H9 (cell line): ENCODE measurements around the gene RAPGEF3. TPM values are rescaled to one million over a fixed set of nuclear protein-coding genes. Genes with fewer than 3 reads are reported as not detected.

Experiments
- DNase-seq: peaks from one replicate; pipeline ENCODE4 v3.0.0-alpha.2; 2017
- H2AFZ ChIP-seq: one replicate; pipeline ENCODE4 v1.6.1; 2013; ENCODE audit warnings: mild to moderate bottlenecking, low read length, control low read depth, moderate library complexity
- H2AK5ac ChIP-seq: 2 replicates; pipeline ENCODE4 v1.6.1; 2013; ENCODE audit warnings: low read length, control low read depth, mixed read lengths; ENCODE audit not compliant: insufficient read length
- H2BK120ac ChIP-seq: one replicate; pipeline ENCODE4 v1.6.1; 2013; ENCODE audit warnings: low read depth, mild to moderate bottlenecking, low read length, control low read depth, inconsistent platforms; ENCODE audit not compliant: poor library complexity, severe bottlenecking
- H2BK12ac ChIP-seq: 2 replicates; pipeline ENCODE4 v1.6.1; 2013; ENCODE audit warnings: low read length, control low read depth, mixed read lengths, low read depth; ENCODE audit not compliant: insufficient read length
- H2BK15ac ChIP-seq: 2 replicates; pipeline ENCODE4 v1.6.1; 2013; ENCODE audit warnings: low read depth, low read length, control low read depth
- H2BK20ac ChIP-seq: one replicate; pipeline ENCODE4 v1.6.1; 2013; ENCODE audit warnings: low read depth, mild to moderate bottlenecking, low read length, control low read depth, inconsistent platforms; ENCODE audit not compliant: poor library complexity, severe bottlenecking
- H2BK5ac ChIP-seq: 2 replicates; pipeline ENCODE4 v1.6.1; 2013; ENCODE audit warnings: low read length, control low read depth, mixed read lengths; ENCODE audit not compliant: insufficient read length
- H3K14ac ChIP-seq: 2 replicates; pipeline ENCODE4 v1.6.1; 2013; ENCODE audit warnings: low read length, control low read depth; ENCODE audit not compliant: insufficient read depth
- H3K18ac ChIP-seq: 2 replicates; pipeline ENCODE4 v1.6.1; 2013; ENCODE audit warnings: low read depth, mild to moderate bottlenecking, mixed read lengths, low read length, control low read depth; ENCODE audit not compliant: insufficient read length
- H3K23ac ChIP-seq: 2 replicates; pipeline ENCODE4 v1.6.1; 2013; ENCODE audit warnings: low read length, control low read depth, mixed read lengths, low read depth; ENCODE audit not compliant: insufficient read length
- H3K23me2 ChIP-seq: 2 replicates; pipeline ENCODE4 v1.6.1; 2013; ENCODE audit warnings: low read depth, mild to moderate bottlenecking, mixed read lengths, low read length, control low read depth; ENCODE audit not compliant: insufficient read length, poor library complexity, severe bottlenecking
- H3K27ac ChIP-seq: 2 replicates; pipeline ENCODE4 v1.5.1; 2013; ENCODE audit warnings: low read length, control low read depth, mixed read lengths, low read depth; ENCODE audit not compliant: insufficient read length
- H3K27me3 ChIP-seq: 2 replicates; pipeline ENCODE4 v1.6.1; 2013; ENCODE audit warnings: low read length, control low read depth, inconsistent platforms; ENCODE audit not compliant: insufficient read depth
- H3K4ac ChIP-seq: 2 replicates; pipeline ENCODE4 v1.6.1; 2013; ENCODE audit warnings: low read depth, mild to moderate bottlenecking, control low read depth, inconsistent platforms, low read length, moderate library complexity
- H3K4me1 ChIP-seq: 2 replicates; pipeline ENCODE4 v1.6.1; 2013; ENCODE audit warnings: low read length, control low read depth, inconsistent platforms; ENCODE audit not compliant: insufficient read depth
- H3K4me2 ChIP-seq: 2 replicates; pipeline ENCODE4 v1.6.1; 2013; ENCODE audit warnings: low read length, control low read depth, mixed read lengths; ENCODE audit not compliant: insufficient read length, insufficient read depth
- H3K56ac ChIP-seq: 2 replicates; pipeline ENCODE4 v1.6.1; 2013; ENCODE audit warnings: low read depth, mild to moderate bottlenecking, mixed read lengths, low read length, control low read depth; ENCODE audit not compliant: insufficient read length
- H3K79me1 ChIP-seq: 2 replicates; pipeline ENCODE4 v1.6.1; 2013; ENCODE audit warnings: low read depth, mild to moderate bottlenecking, moderate library complexity, low read length, control low read depth, inconsistent platforms; ENCODE audit not compliant: insufficient read depth, poor library complexity, severe bottlenecking
- H3K79me2 ChIP-seq: 2 replicates; pipeline ENCODE4 v1.6.1; 2013; ENCODE audit warnings: low read length, control low read depth, inconsistent platforms; ENCODE audit not compliant: insufficient read depth
- H3K9ac ChIP-seq: 2 replicates; pipeline ENCODE4 v1.6.1; 2013; ENCODE audit warnings: low read length, control low read depth, mixed read lengths; ENCODE audit not compliant: insufficient read length; ENCODE audit errors: extremely low read depth
- H3K9me3 ChIP-seq: one replicate; pipeline ENCODE4 v1.6.1; 2013; ENCODE audit warnings: low read depth, low read length, inconsistent platforms; ENCODE audit not compliant: control insufficient read depth
- H3T11ph ChIP-seq: one replicate; pipeline ENCODE4 v1.6.1; 2013; ENCODE audit warnings: mild to moderate bottlenecking, low read length, control low read depth, inconsistent platforms
- H4K20me1 ChIP-seq: one replicate; pipeline ENCODE4 v1.6.1; 2013; ENCODE audit not compliant: control insufficient read depth, insufficient read length, insufficient read depth
- H4K5ac ChIP-seq: 2 replicates; pipeline ENCODE4 v1.6.1; 2013; ENCODE audit warnings: low read depth, mild to moderate bottlenecking, mixed read lengths, low read length, control low read depth; ENCODE audit not compliant: insufficient read length
- H4K8ac ChIP-seq: replicated peaks from 2 replicates; pipeline ENCODE4 v1.6.1; 2013; ENCODE audit warnings: low read length, control low read depth, mixed read lengths, low read depth; ENCODE audit not compliant: insufficient read length
- H4K91ac ChIP-seq: 2 replicates; pipeline ENCODE4 v1.6.1; 2013; ENCODE audit warnings: low read depth, mild to moderate bottlenecking, moderate library complexity, mixed read lengths, low read length, control low read depth; ENCODE audit not compliant: insufficient read length
- H3K27ac Mint-ChIP-seq, 3 experiments: 2 replicates in 2 of 3; 3 replicates in 1 of 3; pipeline ENCODE4 v1.8.0; 2020 to 2021; ENCODE audit warnings: mixed read lengths in 3 of 3, mild to moderate bottlenecking in 1 of 3, moderate library complexity in 1 of 3
- H3K27me3 Mint-ChIP-seq: 2 replicates; pipeline ENCODE4 v1.8.0; 2021; ENCODE audit warnings: low read depth, mild to moderate bottlenecking, moderate library complexity, mixed read lengths
- H3K36me3 Mint-ChIP-seq, 3 experiments: 2 replicates in 2 of 3; 3 replicates in 1 of 3; pipeline ENCODE4 v1.8.0; 2020 to 2021; ENCODE audit warnings: low read depth in 3 of 3, mixed read lengths in 3 of 3; ENCODE audit not compliant: insufficient read depth in 1 of 3
- H3K4me1 Mint-ChIP-seq, 2 experiments: 2 replicates each; pipeline ENCODE4 v1.8.0; 2020; ENCODE audit warnings: mixed read lengths in 2 of 2
- H3K4me3 Mint-ChIP-seq, 2 experiments: 2 replicates in 1 of 2; 3 replicates in 1 of 2; pipeline ENCODE4 v1.8.0; 2020 to 2021; ENCODE audit warnings: mild to moderate bottlenecking in 2 of 2, mixed read lengths in 2 of 2, moderate library complexity in 1 of 2
- H3K9me3 Mint-ChIP-seq, 2 experiments: 2 replicates in 1 of 2; 3 replicates in 1 of 2; pipeline ENCODE4 v1.8.0; 2020; ENCODE audit warnings: mild to moderate bottlenecking in 2 of 2, mixed read lengths in 2 of 2, moderate library complexity in 1 of 2
- WGBS: extraction: QIAGEN DNeasy Blood & Tissue Kit; methylation state at CpG from one replicate; pipeline ENCODE4 v1.1.7; 2013; ENCODE audit warnings: missing lambda C conversion rate, low lambda C conversion rate, mixed read lengths; ENCODE audit not compliant: insufficient read length; ENCODE audit errors: extremely low coverage; 5-methylcytosine and 5-hydroxymethylcytosine counted together
- total RNA-seq: library from RNA; stranded (reverse); gene quantifications from 2 replicates; pipeline ENCODE4 v1.2.1, GENCODE V29; 2021
- TF ChIP-seq, protein P1 (sequence below): fragments of 200-600 bp; sonication (generic); conservative IDR thresholded peaks from 3 replicates; pipeline ENCODE4 v1.8.0; 2021; ENCODE audit warnings: antibody characterized with exemption, mild to moderate bottlenecking

Gene RAPGEF3
- total RNA-seq, 1 experiment from 2014 or later, result 7.4 TPM

DNA sequence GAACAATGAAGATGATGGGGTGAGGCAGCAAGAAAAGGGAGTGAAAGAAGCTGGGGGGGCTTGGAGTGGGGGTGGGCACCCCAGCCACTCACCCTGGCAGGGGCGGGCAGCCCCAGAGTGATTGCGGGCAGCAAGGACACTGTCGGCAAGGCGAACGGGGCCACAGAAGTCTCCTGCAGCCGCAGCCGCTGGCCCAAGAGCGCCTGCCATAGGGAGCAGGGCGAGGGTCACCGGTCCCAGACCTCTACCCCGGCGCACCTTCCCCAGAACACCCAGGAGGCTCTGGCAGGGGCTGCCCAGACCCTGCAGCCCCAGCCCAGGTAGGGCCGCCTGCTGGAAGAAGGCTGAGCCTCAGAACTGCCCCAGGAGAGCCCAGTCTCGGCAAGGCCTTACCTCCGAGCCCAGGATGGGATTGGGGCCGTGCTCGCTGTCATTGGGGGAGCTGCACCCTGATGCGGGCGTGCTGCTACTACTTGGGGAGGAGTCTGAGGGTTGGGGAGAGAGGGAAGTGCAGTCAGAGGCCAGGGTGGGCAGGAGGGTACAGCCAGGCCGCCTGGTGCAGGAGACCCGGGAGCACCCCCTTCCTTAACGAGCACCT, 37.2 kb upstream of the RAPGEF3 start:
- Histone ChIP-seq H2BK120ac (no peak overlapping the region), H3K23ac (no peak overlapping the region), H2AFZ (no peak overlapping the region), H2BK5ac (no peak overlapping the region), H3K27me3 (no peaks in the 10 kb centered on the region), H2BK20ac (no peak overlapping the region), H3K23me2 (no peaks in the 10 kb centered on the region), H3T11ph (no peak overlapping the region), H4K5ac (no peak overlapping the region), H3K4me2 (no peak overlapping the region), H3K4ac (no peak overlapping the region), H3K14ac (no peak overlapping the region), H3K4me1 (no peaks in the 10 kb centered on the region; the same call in 1 of the 2 replicates), H3K9me3 (no peaks in the 10 kb centered on the region), H3K27ac (no peak overlapping the region), H2BK12ac (no peak overlapping the region), H3K9ac (no peak overlapping the region), H3K79me1 (no peaks in the 10 kb centered on the region), H2AK5ac (no peak overlapping the region), H3K56ac (no peak overlapping the region), H4K8ac (no peak overlapping the region), H3K18ac (no peak overlapping the region), H4K91ac (no peak overlapping the region), H4K20me1 (peaks cover 2% of the 10 kb centered on the region), H3K79me2 (no peaks in the 10 kb centered on the region; the same call in 1 of the 2 replicates), H2BK15ac (no peak overlapping the region)
- Mint-ChIP-seq H3K27me3 (no peaks in the 10 kb centered on the region), H3K36me3 (peaks cover 21 to 44% (median 44%) of the 10 kb centered on the region in 3 experiments; a peak in 6 of 7 replicates), H3K27ac (no peak overlapping the region), H3K9me3 (no peaks in the 10 kb centered on the region; a peak in 1 of 5 replicates), H3K4me1 (peaks cover 7 to 20% of the 10 kb centered on the region in 2 experiments), H3K4me3 (no peak overlapping the region)
- WGBS, result no CpG with 5 or more reads among the region's 22 CpGs
- TF ChIP-seq, protein P1, sequence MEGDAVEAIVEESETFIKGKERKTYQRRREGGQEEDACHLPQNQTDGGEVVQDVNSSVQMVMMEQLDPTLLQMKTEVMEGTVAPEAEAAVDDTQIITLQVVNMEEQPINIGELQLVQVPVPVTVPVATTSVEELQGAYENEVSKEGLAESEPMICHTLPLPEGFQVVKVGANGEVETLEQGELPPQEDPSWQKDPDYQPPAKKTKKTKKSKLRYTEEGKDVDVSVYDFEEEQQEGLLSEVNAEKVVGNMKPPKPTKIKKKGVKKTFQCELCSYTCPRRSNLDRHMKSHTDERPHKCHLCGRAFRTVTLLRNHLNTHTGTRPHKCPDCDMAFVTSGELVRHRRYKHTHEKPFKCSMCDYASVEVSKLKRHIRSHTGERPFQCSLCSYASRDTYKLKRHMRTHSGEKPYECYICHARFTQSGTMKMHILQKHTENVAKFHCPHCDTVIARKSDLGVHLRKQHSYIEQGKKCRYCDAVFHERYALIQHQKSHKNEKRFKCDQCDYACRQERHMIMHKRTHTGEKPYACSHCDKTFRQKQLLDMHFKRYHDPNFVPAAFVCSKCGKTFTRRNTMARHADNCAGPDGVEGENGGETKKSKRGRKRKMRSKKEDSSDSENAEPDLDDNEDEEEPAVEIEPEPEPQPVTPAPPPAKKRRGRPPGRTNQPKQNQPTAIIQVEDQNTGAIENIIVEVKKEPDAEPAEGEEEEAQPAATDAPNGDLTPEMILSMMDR, result no peak
- no peak for DNase-seq
